ENCODE results near the gene SLC24A3. TPM values are rescaled to one million over a fixed set of nuclear protein-coding genes. Genes with fewer than 3 reads are reported as not detected.

The SLC24A3 gene
- 1.5 TPM in 1 of 2 replicates, not detected in the other for total RNA-seq

GRCh38 chr20:19212469-19212815 is at the start of gene SLC24A3:
TSS of gene SLC24A3 (plus strand) at chr20:19212642.

GRCh38 chr20:19758133-19758500 is 545.7 kb downstream of the SLC24A3 start, which contains the start of gene RIN2:
TSS of gene RIN2 (plus strand) at chr20:19758258. CDS start at chr20:19889602, 131,344 bp downstream.

